Body of pancreas (tissue), 4 donors: ENCODE measurements around the gene CFAP46. TPM values are rescaled to one million over a fixed set of nuclear protein-coding genes. Genes with fewer than 3 reads are reported as not detected.

Experiments used
- ATAC-seq: fragments of 150-250 bp; one replicate; pipeline ENCODE4 v1.9.1; 2016
- DNase-seq, 4 donors: peaks; one replicate each; pipeline ENCODE4 v3.0.0-alpha.2; 2019
- H3K27ac ChIP-seq, 4 donors: fragments of 200-600 bp; sonication (generic); 1 replicate in 3 of 4; 2 replicates in 1 of 4; pipeline versions ENCODE4 v1.5.1 to v1.6.1; 2016 to 2019; ENCODE audit warnings: mild to moderate bottlenecking in 1 of 4, mixed read lengths in 1 of 4, moderate library complexity in 1 of 4
- H3K27me3 ChIP-seq, 2 donors: fragments of 200-600 bp; sonication (generic); one replicate each; pipeline ENCODE4 v1.6.0; 2016; ENCODE audit warnings: mild to moderate bottlenecking in 1 of 2
- H3K36me3 ChIP-seq, 2 donors: fragments of 200-600 bp; sonication (generic); replicated peaks in 1 of 2; 2 replicates each; pipeline ENCODE4 v1.5.1; 2016; ENCODE audit warnings: low read depth in 2 of 2; ENCODE audit not compliant: insufficient read depth in 1 of 2
- H3K4me1 ChIP-seq: fragments of 200-600 bp; sonication (generic); one replicate; pipeline ENCODE4 v1.6.0; 2016
- H3K4me3 ChIP-seq, 2 donors: fragments of 200-600 bp; sonication (generic); 1 replicate in 1 of 2; 2 replicates in 1 of 2; pipeline ENCODE4 v1.5.1; 2016 to 2019
- H3K9me3 ChIP-seq, 3 donors: fragments of 200-600 bp; sonication (generic); 1 replicate in 2 of 3; 2 replicates in 1 of 3; pipeline ENCODE4 v1.5.1; 2016
- CTCF ChIP-seq, 7 experiments: fragments of 450-650 bp in 4 of 7; fragments of 200-600 bp in 3 of 7; sonication (generic) in 3 of 7; IDR thresholded peaks; one replicate each; pipeline ENCODE4 v1.5.1; 2016 to 2019; ENCODE audit warnings: antibody characterized with exemption in 7 of 7
- POLR2A ChIP-seq, 3 donors: fragments of 450-650 bp; IDR thresholded peaks; one replicate each; pipeline ENCODE4 v1.6.1; 2016; ENCODE audit warnings: antibody characterized with exemption in 3 of 3, mild to moderate bottlenecking in 2 of 3
- WGBS, 2 donors: methylation state at CpG; one replicate each; pipeline ENCODE4 v1.1.5; 2017; 5-methylcytosine and 5-hydroxymethylcytosine counted together
- intact Hi-C: fragments of 100-400 bp; cut with DNase I; formaldehyde crosslinking; loops from one replicate; pipeline ENCODE4 v1.15.1; 2023
- total RNA-seq, 2 donors: library from RNA; depleted of rRNA; stranded (reverse); fragments of >200 nt; gene quantifications; one replicate each; pipeline ENCODE4 v1.1.0, GENCODE V29; 2016

The CFAP46 gene
- total RNA-seq, 2 donors from 2014 or later = 0.33 to 0.52 TPM

GRCh38 chr10:132806561-132807003 is 135.8 kb downstream of the CFAP46 start:
- TF ChIP-seq CTCF (IDR thresholded peaks at IDR 0.05) (no peak), POLR2A (IDR thresholded peaks at IDR 0.05) (no peak)
- Histone ChIP-seq H3K4me1 (no peaks in the 10 kb centered on the region), H3K27me3 (no peaks in the 10 kb centered on the region), H3K4me3 (no peak overlapping the region), H3K36me3 (no peaks in the 10 kb centered on the region), H3K27ac (no peak overlapping the region), H3K9me3 (no peaks in the 10 kb centered on the region)
- intact Hi-C loops = no loop called here
- WGBS, 2 donors = 65 to 75% methylated on average over 16 to 25 of the region's 25 CpGs
- ATAC-seq = no peak
- DNase-seq = no peak

GRCh38 chr10:132806110-132806509 is 136.3 kb downstream of the CFAP46 start:
- H3K4me1 ChIP-seq = no peaks in the 10 kb centered on the region
- H3K27me3 ChIP-seq = no peaks in the 10 kb centered on the region
- DNase-seq = no peak
- no peaks in the 10 kb centered on the region for H3K9me3 ChIP-seq
- intact Hi-C loops = no loop called here
- H3K36me3 ChIP-seq = no peaks in the 10 kb centered on the region
- ATAC-seq = no peak
- H3K27ac ChIP-seq = no peak overlapping the region
- no peak overlapping the region for H3K4me3 ChIP-seq
- TF ChIP-seq CTCF (IDR thresholded peaks at IDR 0.05) = no peak
- no peak for TF ChIP-seq POLR2A (IDR thresholded peaks at IDR 0.05)
- 54 to 58% methylated on average over 7 of the region's 7 CpGs for WGBS, 2 donors

- Histone ChIP-seq H3K4me1 (no peaks in the 10 kb centered on the region), H3K36me3 (no peaks in the 10 kb centered on the region), H3K27me3 (no peaks in the 10 kb centered on the region), H3K9me3 (no peaks in the 10 kb centered on the region), H3K27ac (no peak overlapping the region), H3K4me3 (no peak overlapping the region)
- DNase-seq (no peak), ATAC-seq (no peak)
- no peak for TF ChIP-seq POLR2A (IDR thresholded peaks at IDR 0.05)
- no peak for TF ChIP-seq CTCF (IDR thresholded peaks at IDR 0.05)
- 53 to 60% methylated on average over 12 to 21 of the region's 21 CpGs for WGBS, 2 donors
- intact Hi-C loops = no loop called here
These were observed 136.8 kb downstream of the CFAP46 start for GRCh38 chr10:132805599-132805998.

GRCh38 chr10:132804785-132805426 is 137.5 kb downstream of the CFAP46 start:
- intact Hi-C loops = no loop called here
- no peak for DNase-seq
- H3K4me3 ChIP-seq = no peak overlapping the region
- H3K9me3 ChIP-seq = no peaks in the 10 kb centered on the region
- no peaks in the 10 kb centered on the region for H3K4me1 ChIP-seq
- whole genome bisulfite sequencing, 2 donors = 54 to 63% methylated on average over 19 to 22 of the region's 23 CpGs
- H3K27me3 ChIP-seq = no peaks in the 10 kb centered on the region
- H3K27ac ChIP-seq = no peak overlapping the region
- H3K36me3 ChIP-seq = no peaks in the 10 kb centered on the region
- TF ChIP-seq POLR2A (IDR thresholded peaks at IDR 0.05) = no peak
- ATAC-seq = no peak

GRCh38 chr10:132804287-132804686 is 138.1 kb downstream of the CFAP46 start:
- intact Hi-C loops = no loop called here
- H3K9me3 ChIP-seq = no peaks in the 10 kb centered on the region
- no peaks in the 10 kb centered on the region for H3K27me3 ChIP-seq
- ATAC-seq = no peak
- TF ChIP-seq POLR2A (IDR thresholded peaks at IDR 0.05) = no peak
- no peak for TF ChIP-seq CTCF (IDR thresholded peaks at IDR 0.05)
- DNase-seq = no peak
- 73% methylated on average over 11 of the region's 11 CpGs for WGBS, 2 donors
- no peaks in the 10 kb centered on the region for H3K36me3 ChIP-seq
- no peaks in the 10 kb centered on the region for H3K4me1 ChIP-seq
- H3K4me3 ChIP-seq = no peak overlapping the region
- no peak overlapping the region for H3K27ac ChIP-seq
